ENCODE results near the gene TSC22D1.

The TSC22D1 gene

DNA sequence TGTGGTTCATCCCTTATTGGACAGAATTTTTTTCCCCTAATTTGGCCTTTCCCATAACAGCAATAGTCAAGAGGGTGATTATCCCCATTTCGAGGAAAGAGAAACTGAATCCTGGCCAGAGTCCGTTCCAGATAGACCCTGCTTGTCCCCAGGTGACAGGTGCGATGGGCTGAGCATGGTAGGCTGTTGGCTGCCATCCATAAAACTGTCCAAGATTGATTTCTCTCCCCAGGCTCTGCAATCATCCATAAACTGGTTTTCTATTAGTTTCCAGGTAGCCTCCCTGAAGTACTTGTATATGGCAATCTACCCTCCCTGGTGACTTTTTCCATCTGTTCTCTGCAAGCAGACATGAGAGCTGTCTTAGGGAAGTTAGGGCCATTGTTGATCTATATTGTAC is 177.1 kb downstream of the TSC22D1 start:
- Mint-ChIP-seq H3K9me3 (no peaks in the 10 kb centered on the region), H3K36me3 (ENCODE audit: low read depth) (no peaks in the 10 kb centered on the region), H3K27me3 (ENCODE audit: low read depth) (peaks cover 23% of the 10 kb centered on the region), H3K4me1 (peaks cover 76% of the 10 kb centered on the region), H3K4me3 (peak overlapping the region in 1 of 3 experiments; percentile 6), H3K27ac (peak overlapping the region; percentile 91 to 97 (median 94))
- TF ChIP-seq, protein P1, sequence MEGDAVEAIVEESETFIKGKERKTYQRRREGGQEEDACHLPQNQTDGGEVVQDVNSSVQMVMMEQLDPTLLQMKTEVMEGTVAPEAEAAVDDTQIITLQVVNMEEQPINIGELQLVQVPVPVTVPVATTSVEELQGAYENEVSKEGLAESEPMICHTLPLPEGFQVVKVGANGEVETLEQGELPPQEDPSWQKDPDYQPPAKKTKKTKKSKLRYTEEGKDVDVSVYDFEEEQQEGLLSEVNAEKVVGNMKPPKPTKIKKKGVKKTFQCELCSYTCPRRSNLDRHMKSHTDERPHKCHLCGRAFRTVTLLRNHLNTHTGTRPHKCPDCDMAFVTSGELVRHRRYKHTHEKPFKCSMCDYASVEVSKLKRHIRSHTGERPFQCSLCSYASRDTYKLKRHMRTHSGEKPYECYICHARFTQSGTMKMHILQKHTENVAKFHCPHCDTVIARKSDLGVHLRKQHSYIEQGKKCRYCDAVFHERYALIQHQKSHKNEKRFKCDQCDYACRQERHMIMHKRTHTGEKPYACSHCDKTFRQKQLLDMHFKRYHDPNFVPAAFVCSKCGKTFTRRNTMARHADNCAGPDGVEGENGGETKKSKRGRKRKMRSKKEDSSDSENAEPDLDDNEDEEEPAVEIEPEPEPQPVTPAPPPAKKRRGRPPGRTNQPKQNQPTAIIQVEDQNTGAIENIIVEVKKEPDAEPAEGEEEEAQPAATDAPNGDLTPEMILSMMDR (IDR thresholded peaks at IDR 0.05; ENCODE audit: unreplicated experiment in 3 of 3) = no peak

GRCh38 chr13:44398606-44399005 is 177.5 kb downstream of the TSC22D1 start:
- Mint-ChIP-seq H3K27ac (peak overlapping the region; percentile 91 to 97 (median 94)), H3K27me3 (ENCODE audit: low read depth) (peaks cover 23% of the 10 kb centered on the region), H3K9me3 (no peaks in the 10 kb centered on the region), H3K36me3 (ENCODE audit: low read depth) (no peaks in the 10 kb centered on the region), H3K4me1 (peaks cover 74% of the 10 kb centered on the region), H3K4me3 (peak overlapping the region in 2 of 3 experiments; percentile 6 to 26)
- TF ChIP-seq, protein P1 (IDR thresholded peaks at IDR 0.05; ENCODE audit: unreplicated experiment in 3 of 3) = no peak

GRCh38 chr13:44397766-44398223 is 178.3 kb downstream of the TSC22D1 start:
- Mint-ChIP-seq H3K36me3 (ENCODE audit: low read depth) (no peaks in the 10 kb centered on the region), H3K27ac (peak overlapping the region; percentile 91 to 97 (median 94)), H3K27me3 (ENCODE audit: low read depth) (peaks cover 26% of the 10 kb centered on the region), H3K4me3 (peak overlapping the region; percentile 1 to 19 (median 6)), H3K4me1 (peaks cover 74% of the 10 kb centered on the region), H3K9me3 (no peaks in the 10 kb centered on the region)
- TF ChIP-seq, protein P1 (IDR thresholded peaks at IDR 0.05; ENCODE audit: unreplicated experiment in 3 of 3) = no peak

DNA sequence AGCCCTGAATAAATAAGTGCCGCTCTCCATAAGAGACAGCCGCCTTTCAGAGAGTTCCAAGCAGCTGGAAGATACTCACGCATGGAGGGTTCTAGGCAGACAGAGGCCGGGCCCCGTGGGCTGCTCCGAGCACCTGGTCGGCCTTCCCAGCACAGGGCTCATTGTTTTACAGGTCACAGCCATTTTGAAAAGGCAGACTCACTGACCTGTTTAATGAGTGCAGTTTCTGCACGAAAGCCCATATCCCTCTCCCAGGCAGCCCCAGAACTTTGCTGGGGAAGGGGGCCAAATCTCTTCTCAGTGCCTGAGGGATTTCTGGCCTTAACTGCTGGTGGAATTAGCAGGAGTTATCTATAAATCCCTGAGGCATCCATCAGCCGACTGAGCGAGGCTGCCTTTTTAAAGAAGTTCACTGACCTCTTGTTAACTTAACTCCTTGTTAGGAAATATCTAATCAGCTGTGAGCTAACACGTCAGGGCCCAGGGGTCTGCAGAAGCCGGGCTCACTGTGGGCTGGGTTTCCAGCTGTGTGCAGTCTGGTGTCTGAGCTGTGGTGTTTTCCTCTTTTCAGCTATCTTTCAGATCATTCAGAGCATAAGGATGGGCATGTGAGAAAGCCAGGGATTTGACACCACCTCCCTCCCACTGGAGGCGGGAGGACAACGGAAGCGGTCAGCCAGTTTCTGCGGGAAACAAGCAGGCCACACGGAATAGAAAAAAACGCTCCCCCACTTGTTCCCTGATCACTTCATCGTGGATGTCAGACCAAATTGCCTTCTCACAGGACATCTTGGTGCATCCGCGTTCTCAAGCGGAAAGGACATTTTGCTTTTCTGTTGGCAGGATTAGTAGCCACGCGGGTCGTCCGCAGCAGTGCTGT is 179.2 kb downstream of the TSC22D1 start:
- peaks cover 20% of the 10 kb centered on the region for H3K27me3 Mint-ChIP-seq (ENCODE audit: low read depth)

GRCh38 chr13:44395976-44396694 is 180.0 kb downstream of the TSC22D1 start:
- TF ChIP-seq, protein P1 (IDR thresholded peaks at IDR 0.05; ENCODE audit: unreplicated experiment in 3 of 3) = no peak
- Mint-ChIP-seq H3K4me3 (no peak overlapping the region), H3K9me3 (no peaks in the 10 kb centered on the region), H3K27me3 (ENCODE audit: low read depth) (peaks cover 20% of the 10 kb centered on the region), H3K36me3 (ENCODE audit: low read depth) (no peaks in the 10 kb centered on the region), H3K27ac (peak overlapping the region; percentile 91 to 97 (median 94)), H3K4me1 (peaks cover 70% of the 10 kb centered on the region)

More for the DNA sequence above, 179.2 kb downstream of the TSC22D1 start:
- H3K9me3 Mint-ChIP-seq = no peaks in the 10 kb centered on the region
- H3K36me3 Mint-ChIP-seq (ENCODE audit: low read depth) = no peaks in the 10 kb centered on the region
- H3K27ac Mint-ChIP-seq = peak overlapping the region; percentile 91 to 97 (median 94)
- H3K4me1 Mint-ChIP-seq = peaks cover 74% of the 10 kb centered on the region
- TF ChIP-seq, protein P1 (IDR thresholded peaks at IDR 0.05; ENCODE audit: unreplicated experiment in 3 of 3) = no peak
- peak overlapping the region; percentile 14 to 67 (median 64) for H3K4me3 Mint-ChIP-seq

Measured in nephron (organoid).